Colon (tissue), 2 donors: ENCODE results near the gene PPP4R3C.
"Not testable (repeated sequence)": the region's sequence is repeated elsewhere in the genome, so short reads cannot be mapped to it uniquely, and the experiment has no call there.

ENCODE experiments used
- FAIRE-seq: peaks from 2 replicates; lab custom pipeline; 2012; peaks lifted over from hg19 to GRCh38; lab: Jason Lieb, UNC
- donor health status: control.
- donor health status: control.

The PPP4R3C gene

GRCh38 chrX:27463187-27463586, at the start of gene PPP4R3C:
Gene PPP4R3C, minus strand, starts transcription at chrX:27463341. Its CDS starts 45 bp downstream, at chrX:27463296.
- no peak for FAIRE-seq

- FAIRE-seq = no peak
These were observed 28.3 kb upstream of the PPP4R3C start for GRCh38 chrX:27491397-27491796.

- FAIRE-seq = no peak
These were observed 2.9 kb upstream of the PPP4R3C start for GRCh38 chrX:27466051-27466450.

- FAIRE-seq = no peak
These were observed 1.9 kb upstream of the PPP4R3C start for GRCh38 chrX:27465036-27465435.

- FAIRE-seq = not testable (repeated sequence)
These were observed 4.0 kb downstream of the PPP4R3C start for GRCh38 chrX:27459129-27459528.

- FAIRE-seq = not testable (repeated sequence)
These were observed 4.6 kb downstream of the PPP4R3C start for GRCh38 chrX:27458544-27458943.

- no peak for FAIRE-seq
These were observed 11.8 kb downstream of the PPP4R3C start for GRCh38 chrX:27451324-27451723.

- FAIRE-seq = no peak
These were observed 16.7 kb downstream of the PPP4R3C start for GRCh38 chrX:27446423-27446822.

GRCh38 chrX:27445438-27445837, 17.7 kb downstream of the PPP4R3C start:
- no peak for FAIRE-seq

- FAIRE-seq = no peak
These were observed 18.8 kb downstream of the PPP4R3C start for GRCh38 chrX:27444093-27444908.

GRCh38 chrX:27442392-27442791, 20.7 kb downstream of the PPP4R3C start:
- not testable (repeated sequence) for FAIRE-seq

- FAIRE-seq = no peak
These were observed 23.4 kb downstream of the PPP4R3C start for GRCh38 chrX:27439771-27440170.

- no peak for FAIRE-seq
These were observed 24.2 kb downstream of the PPP4R3C start for GRCh38 chrX:27438937-27439336.

- no peak for FAIRE-seq
These were observed 28.1 kb downstream of the PPP4R3C start for GRCh38 chrX:27435031-27435430.
